HG02970 (cell line): ENCODE measurements around the gene ADORA1.

Experiments
- ATAC-seq: cut with Tn5 transposase; IDR thresholded peaks from one replicate; pipeline ENCODE4 v1.9.1; 2021; ENCODE audit warnings: mild to moderate bottlenecking, moderate library complexity, moderate number of reproducible peaks; ENCODE audit not compliant: unreplicated experiment, low FRiP score

ADORA1 gene

DNA sequence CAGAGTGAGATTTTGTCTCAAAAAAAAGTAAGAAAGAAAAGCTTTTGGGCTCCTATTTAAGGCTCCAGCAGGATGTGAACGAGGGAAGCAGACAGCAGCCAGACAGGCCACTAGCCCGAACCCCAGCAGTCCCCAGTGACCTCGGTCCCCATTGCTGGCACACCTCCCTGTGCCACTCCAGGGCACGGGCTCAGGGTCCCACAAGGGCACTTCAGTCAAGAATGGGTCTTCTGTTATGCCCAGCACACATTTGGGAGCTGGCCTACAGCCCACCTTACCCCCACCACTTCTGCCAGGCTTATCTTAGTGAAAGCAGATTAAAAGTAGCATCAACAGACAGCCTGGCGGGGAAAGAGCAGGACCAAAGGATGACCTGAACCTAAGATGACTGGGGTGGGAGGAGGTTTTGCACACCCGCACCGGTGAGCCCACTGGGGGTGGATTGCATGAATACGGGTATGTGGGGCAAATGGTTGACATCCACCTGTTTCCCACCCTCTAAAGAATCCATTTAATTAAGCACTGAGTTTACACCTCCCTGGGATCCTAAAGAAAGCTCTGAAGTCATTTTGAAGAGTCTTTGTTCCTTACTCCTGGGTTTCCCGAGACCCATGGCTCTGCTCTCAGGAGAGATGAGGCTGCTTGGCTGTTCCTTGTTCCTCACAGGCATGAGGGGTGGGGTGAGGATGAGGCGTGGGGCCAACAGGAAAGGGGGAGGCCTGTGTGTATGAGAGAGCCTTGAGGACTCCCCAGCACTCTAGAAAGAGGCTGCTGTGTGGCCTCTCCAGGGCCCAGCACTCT, 54.3 kb downstream of the ADORA1 start:
- no peak for ATAC-seq

- ATAC-seq: no peak
These were observed 54.9 kb downstream of the ADORA1 start for GRCh38 chr1:203182387-203182953.

- no peak for ATAC-seq
These were observed 56.3 kb downstream of the ADORA1 start for GRCh38 chr1:203183828-203184227.

- no peak for ATAC-seq
These were observed 56.9 kb downstream of the ADORA1 start for GRCh38 chr1:203184467-203184866.

DNA sequence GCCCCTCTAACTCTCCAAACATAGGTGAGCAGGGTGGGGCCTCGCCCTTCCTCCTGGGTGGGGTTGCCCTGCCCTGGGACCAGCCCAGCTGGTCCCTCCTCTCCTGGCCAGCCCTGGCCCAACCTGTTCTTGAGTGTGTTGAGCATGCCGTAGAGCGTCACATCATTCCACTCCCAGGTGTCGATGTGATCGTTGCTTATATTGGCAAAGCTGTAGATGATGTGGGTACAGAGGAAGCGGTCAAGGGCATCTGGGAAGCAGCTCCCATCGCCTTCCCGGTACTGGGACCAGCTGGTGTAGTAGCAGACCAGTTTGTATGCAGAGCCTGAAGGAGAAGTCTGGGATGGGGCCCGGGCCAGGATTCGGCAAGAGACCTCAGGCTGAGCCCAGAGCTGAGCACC, 57.5 kb downstream of the ADORA1 start:
- ATAC-seq: no peak

GRCh38 chr1:203185585-203185984, 58.1 kb downstream of the ADORA1 start:
- no peak for ATAC-seq

- no peak for ATAC-seq
These were observed 58.5 kb downstream of the ADORA1 start for GRCh38 chr1:203186091-203186445.

- no peak for ATAC-seq
These were observed 59.1 kb downstream of the ADORA1 start, which contains the start of gene CHI3L1 for GRCh38 chr1:203186446-203187303. Gene CHI3L1, minus strand, starts transcription at chr1:203186704. Its CDS starts 81 bp downstream, at chr1:203186623.

DNA sequence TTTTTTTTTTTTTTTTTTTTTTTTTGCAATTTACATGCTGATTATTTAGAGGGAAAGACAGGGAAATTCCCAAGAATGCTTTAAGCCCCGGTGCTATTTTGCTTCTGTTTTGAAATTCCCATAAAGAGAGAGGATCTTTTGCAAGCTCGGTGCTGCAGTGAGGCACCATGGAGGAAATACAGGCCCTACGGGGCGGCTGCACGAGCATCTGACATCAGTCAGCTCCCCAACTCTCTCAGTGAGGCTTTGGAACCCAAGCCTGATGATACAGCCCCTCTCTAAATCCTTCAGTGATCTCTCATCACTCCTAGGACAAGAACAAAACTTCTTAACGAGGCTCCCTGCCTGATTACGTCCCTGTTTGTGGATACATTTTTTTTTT, 59.8 kb downstream of the ADORA1 start:
- ATAC-seq: no peak

DNA sequence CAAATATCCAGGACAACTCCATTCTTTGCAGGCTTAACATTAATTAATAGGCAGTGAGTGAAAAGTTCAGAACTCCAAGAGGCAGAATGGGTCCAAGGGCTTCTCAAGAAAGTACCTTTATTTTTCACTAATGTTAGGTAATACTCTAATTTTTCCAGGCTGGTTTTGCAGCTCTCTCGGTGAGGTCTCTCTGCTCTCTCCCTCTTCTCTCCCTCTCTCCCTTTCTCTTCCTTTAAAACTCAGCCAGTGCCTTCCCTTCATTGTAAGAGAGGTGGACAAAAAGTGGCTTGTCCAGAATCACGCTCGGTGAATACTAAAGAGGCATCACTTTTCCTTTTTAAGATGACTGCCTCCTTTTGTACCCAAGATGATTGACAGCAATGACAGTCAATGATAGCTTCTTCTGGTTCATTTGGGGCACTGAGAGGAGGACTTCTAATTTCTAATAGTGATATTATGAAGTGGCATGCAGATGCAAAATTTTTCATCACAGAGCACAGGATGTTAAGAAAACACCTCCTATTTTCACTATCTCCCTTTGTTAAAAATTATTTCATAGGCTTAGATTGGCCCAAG, 60.3 kb downstream of the ADORA1 start:
- no peak for ATAC-seq

- no peak for ATAC-seq
These were observed 61.2 kb downstream of the ADORA1 start for GRCh38 chr1:203188686-203189232.

- ATAC-seq: no peak
These were observed 62.4 kb downstream of the ADORA1 start for GRCh38 chr1:203189951-203190352.

DNA sequence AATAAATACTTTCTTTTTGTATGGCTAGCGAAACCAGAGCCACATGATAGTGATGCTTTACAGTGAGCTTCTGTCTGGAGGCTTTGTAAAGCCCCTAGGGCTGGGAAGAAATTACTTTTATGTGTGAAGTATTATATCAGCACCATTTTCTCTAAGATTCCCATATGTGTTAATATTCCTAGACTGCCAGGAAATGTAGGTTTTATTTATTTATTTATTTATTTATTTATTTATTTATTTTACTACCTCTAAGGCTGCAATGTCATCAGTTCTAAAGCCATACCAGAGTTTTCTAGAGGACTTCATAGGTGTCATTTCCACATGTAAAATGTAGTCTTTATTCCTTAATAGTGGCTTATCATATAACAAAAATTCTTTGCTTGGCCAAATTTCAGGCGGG, 63.4 kb downstream of the ADORA1 start:
- no peak for ATAC-seq

- no peak for ATAC-seq
These were observed 68.8 kb downstream of the ADORA1 start for GRCh38 chr1:203196371-203196770.

GRCh38 chr1:203197625-203198024, 70.1 kb downstream of the ADORA1 start:
- no peak for ATAC-seq

GRCh38 chr1:203199002-203199401, 71.5 kb downstream of the ADORA1 start:
- no peak for ATAC-seq

DNA sequence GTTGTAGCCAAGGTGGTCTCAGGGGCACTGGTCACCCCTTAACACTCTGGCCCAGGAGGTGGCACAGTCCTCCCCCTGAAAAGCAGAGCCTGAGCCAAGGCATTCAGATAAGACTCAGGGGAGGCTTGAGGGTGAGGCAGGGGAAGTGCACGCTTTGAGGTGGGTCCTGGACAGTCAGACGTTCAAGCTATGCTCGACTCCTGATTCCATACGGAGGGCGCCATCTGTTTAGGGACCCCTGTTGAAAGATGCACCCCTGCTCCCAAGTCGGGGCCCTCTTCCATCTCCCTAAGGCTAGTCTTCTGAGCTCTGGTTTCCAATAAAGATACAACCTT, 71.9 kb downstream of the ADORA1 start:
- no peak for ATAC-seq

- no peak for ATAC-seq
These were observed 72.5 kb downstream of the ADORA1 start for GRCh38 chr1:203199816-203200571.

- no peak for ATAC-seq
These were observed 73.4 kb downstream of the ADORA1 start for GRCh38 chr1:203200916-203201315.
